CD4-positive, alpha-beta T cell treated with Interleukin-21 for 1 hour (primary cell): Measurements from ENCODE around the gene TMEM119.
"Not testable (repeated sequence)": the region's sequence is repeated elsewhere in the genome, so short reads cannot be mapped to it uniquely, and the experiment has no call there.

Experiments
- DNase-seq: peaks from one replicate; pipeline ENCODE4 v3.0.0-alpha.2; 2020

The TMEM119 gene

DNA sequence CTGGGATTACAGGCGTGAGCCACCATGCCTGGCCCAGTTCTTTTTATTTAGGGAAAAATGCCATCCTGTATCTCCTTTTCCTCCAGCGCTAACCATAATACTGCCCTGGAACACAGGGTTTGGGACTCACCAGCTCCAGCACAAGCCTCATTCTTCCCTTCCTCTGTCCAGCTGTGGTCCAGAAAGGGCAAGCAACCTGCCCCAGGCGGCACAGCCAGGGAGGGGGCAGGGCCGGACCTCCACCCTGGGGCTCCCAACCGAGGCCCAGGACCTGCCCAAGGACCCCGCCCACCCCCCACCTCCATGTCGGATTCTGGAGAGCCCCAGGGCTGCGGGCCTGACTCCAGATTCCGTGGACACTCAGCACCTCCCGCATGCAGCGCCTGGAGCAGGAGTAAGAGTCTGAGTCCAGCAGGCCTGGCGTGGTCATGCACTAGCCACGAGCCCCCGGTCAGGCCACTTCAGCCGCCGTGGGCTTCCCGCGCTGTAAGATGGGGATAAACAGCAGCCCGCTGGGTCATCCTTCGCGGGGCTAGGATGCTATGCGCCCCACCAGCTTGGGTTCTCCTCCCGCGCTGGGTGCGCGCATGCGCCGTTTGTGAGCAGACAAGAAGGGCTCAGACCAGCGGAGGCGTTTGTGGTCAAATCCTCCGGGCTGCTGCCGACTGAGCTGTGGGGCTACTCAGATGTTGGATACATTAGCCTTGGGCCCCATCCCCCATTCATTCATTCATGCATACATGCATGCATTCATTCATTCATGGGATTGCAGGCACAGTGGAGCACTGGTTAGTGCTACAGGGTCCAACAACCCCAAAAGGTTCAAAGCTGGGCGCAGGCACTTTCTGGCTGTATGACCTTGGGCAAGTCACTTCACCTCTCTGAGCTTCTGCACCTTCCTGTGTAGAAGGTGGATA lies 16.3 kb downstream of the TMEM119 start:
- no peak for DNase-seq

DNA sequence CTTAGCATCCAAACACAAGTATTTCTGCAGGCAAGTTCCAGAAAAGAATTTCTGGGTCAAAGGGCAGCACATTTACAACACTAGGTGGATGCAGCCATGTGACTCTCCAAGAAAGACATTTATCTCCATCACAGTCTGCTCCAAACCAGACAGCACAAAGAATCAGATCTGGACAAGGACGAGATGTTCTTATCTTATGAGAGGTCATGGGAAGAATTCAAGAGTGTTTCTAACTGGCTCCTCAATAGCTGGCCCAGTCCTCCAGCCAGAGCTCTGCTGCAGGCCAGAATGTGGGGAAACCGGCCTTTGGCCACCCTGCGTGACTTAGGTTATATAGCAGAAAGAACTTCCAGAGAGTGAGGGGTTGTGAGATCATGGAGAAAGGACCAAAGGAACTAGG lies 17.4 kb downstream of the TMEM119 start:
- DNase-seq, result no peak

DNA sequence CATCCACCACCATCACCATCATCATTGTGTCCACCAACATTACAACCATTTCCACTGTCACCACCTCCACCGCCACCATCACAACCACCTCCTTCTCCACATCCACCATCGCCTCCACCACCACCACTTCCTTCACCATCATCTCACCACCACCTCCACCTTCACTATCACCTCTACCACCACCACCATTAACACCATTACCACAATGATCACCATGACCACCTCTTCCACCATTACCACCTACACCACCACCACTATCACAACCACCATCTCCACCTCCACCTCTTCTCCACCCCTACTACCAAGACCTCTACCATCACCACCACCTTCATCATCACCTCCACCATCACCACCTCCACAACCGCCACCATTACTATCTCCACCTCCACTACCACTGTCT lies 19.1 kb downstream of the TMEM119 start:
- DNase-seq, result no peak

DNA sequence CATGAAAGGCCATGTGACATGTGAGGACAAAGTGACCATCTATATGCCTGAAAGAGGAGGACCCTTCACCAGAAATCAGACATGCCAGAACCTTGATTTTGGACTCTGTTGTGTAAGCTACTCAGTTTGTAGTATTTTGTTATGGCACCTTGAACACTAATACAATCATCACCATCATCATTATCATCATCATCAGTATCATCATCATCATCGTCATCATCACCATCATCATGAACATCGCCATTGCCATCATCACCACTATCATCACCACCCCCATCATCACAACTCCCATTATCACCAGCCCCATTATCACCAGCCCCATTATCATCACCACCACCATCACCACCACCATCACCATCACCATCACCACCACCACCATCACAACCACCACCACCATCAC lies 19.6 kb downstream of the TMEM119 start:
- no peak for DNase-seq

DNA sequence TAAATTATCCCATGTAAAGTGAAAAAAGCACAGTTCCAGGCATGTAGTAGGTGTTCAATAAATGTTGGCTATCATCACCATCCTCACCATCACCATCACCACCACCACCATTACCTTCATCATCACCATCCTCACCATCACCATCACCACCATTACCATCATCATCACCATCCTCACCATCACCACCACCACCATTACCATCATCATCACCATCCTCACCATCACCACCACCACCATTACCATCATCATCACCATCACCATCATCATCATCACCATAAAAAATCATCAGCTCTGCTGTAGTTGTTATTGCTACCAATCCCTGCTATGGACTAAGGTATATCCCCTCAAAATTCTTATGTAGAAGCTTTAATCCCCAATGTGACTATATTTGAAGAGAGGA lies 20.4 kb downstream of the TMEM119 start:
- DNase-seq, result no peak

DNA sequence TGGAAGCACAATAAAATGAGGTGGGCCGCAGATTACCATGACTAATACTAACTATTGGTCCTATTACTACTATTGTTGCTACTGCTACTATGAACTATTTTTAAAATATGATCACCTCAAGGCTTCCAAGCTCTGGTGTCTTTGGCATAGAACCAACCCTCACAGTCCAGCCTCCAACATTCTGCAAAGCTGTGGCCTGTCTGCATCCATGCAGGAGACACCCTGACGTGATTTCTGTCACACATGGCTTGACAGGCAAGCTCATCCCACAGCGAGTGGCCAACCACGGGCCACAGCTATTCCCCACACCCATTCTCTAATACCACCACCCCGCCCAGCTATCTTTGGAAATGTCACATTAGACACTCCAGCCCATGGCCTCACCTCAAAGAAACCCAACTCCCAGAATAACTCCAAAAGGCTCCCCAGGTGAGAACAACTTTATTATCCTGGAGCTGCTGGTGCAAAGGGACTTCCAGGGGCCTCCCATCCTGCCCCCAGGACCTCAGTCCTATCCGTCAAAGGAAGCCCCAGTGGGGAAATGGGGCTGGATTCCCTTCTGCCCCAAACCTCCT lies 21.1 kb downstream of the TMEM119 start:
- no peak for DNase-seq

DNA sequence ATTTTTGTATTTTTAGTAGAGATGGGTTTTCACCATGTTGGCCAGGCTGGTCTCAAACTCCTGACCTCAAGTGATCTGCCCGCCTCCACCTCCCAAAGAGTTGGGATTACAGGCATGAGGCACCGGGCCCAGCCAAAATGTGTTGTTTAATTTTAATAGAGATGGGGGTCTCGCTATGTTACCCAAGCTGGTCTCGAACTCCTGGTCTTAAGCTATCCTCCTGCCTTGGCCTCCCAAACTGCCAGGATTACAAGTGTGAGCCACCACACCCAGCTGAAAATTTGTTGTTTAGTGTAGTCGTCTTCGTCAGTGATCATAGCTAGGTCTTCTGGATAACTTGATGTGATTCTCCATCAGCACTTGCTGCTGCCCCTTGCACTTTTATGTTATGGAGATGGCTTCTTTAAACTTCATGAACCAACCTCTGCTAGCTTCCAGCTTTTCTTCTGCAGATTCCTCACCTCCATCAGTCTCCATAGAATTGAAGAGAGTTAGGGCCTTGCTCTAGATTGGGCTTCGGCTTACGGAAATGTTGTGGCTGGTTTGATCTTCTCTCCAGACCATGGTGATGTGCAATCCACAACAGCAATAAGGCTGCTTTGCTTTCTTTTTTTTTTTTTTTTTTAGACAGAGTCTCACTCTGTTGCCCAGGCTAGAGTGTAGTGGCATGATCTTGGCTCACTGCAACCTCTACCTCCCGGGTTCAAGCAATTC lies 22.5 kb downstream of the TMEM119 start:
- no peak for DNase-seq

DNA sequence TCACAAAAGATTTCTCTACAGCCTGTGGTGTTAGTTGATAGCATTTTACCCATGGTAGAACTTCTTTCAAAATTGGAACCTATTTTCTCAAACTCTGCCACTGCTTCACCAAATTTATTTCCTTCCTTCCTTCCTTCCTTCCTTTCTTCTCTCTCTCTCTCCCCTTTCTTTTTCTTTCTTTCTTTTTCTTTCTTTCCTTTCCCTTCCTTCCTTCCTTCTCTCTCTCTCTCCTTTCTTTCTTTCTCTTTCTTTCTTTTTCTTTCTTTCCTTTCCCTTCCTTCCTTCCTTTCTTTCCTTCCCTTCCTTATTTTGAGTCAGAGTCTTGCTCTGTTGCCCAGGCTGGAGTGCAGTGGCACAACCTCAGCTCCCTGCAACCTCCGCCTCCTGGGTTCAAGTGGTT lies 23.6 kb downstream of the TMEM119 start:
- DNase-seq, result not testable (repeated sequence)

DNA sequence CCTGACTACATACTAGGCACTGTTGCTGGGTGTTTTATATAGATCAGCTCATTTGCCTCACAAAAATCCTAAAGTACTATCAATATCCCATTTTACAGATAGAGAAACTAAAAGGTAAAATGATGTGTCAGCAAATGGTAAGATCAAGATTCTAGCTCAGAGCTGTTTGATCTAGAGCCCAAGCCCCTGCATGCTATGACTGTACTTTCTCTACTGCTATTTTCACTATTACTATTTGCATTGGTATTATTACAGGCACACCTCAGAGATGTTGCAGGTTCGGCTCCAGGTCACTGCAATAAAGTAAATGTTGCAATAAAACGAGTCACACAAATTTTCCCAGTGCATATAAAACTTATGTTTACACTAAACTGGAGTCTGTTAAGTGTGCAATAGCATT lies 24.6 kb downstream of the TMEM119 start:
- no peak for DNase-seq

DNA sequence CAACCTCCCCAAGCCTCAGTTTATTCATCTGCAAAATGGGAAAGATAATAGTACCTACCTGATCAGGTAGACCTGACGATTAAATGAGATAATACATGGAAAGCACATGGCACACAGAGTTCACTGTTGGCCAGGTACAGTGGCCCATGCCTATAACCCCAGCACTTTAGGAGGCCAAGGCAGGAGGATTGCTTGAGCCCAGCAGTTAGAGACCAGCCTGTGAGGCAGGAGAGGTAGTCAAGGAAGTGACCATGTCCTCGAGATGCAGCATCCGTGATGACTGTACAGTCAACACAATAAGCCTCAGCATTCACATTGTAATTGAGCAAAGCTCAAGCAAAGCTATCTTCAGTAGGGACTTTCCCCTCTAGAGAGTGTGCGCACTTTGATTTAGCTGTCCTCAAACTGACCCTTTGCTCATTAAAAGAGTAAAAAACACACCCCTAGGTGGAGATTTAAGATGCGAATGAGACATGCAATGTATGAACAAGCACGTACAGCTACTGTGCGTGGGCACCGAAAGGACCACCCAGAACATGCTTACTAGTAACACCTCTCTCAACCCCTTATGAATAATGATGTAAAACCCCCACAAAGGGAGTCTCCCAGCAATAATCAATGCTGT lies 25.6 kb downstream of the TMEM119 start:
- DNase-seq, result no peak

DNA sequence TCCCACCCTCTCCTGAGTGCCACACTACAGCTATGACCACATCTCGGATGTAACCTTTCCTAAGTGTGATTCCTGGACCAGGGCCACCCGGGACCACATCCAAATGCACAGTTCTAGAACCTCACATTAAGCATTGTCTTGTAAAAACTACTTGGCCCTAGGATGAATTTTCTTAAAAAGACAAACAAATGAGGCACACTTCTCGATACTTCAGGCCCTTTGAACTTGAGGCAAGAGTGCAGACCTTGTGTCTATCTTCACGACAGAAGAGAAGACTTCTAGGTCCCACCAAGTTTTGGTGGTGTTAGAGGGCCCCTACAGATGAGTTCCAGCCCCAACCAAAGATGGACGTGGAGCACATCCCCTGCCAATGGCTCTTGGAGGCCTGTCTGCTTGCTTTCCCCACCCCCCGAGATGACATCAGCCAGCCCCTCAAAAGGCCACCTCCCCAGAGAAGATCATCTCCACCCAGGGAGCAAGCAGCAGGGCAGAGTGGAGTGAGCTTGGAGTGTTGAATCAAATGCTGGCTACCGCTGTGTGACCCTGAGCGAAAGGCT lies 26.2 kb downstream of the TMEM119 start:
- DNase-seq, result no peak

DNA sequence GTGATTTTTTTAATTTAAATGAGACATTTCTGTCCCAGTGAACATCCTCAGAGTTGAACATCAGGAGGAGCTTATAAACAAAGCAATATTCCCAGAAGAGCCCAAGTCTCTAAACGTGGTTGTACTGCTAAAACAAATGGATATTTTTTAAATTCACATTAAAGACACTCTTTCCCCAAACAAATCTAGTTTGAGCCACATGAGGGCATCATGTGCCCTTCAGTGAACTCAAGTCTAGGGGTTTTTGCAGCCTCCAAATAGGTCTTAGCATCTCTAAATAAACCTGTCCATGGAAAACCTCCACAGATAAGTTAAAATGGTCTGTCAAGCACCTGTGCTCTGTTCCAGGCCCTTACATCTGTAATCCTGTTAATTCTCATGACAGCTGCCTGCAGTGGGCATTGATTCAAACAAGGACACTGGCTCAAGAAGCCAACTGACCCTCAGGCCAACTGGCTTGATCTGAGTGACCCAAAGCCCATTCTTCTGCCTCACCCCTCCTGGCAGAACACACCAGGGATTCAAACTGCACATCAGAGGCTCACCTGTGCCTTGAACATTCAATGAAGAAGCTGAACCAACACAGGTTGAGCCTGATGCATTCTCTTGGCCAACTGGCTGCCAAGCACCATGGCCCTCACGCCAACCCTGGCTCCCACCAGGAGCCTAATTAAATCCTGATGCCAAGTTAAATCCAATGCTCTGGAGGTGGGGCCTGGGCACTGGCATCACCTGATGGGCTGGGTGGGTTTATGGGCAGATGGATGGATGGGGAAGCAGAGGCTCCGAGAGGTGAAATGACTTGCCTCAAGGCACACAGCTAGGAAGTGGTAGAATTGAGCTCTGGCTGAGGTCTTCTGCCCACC lies 26.9 kb downstream of the TMEM119 start:
- DNase-seq, result no peak

DNA sequence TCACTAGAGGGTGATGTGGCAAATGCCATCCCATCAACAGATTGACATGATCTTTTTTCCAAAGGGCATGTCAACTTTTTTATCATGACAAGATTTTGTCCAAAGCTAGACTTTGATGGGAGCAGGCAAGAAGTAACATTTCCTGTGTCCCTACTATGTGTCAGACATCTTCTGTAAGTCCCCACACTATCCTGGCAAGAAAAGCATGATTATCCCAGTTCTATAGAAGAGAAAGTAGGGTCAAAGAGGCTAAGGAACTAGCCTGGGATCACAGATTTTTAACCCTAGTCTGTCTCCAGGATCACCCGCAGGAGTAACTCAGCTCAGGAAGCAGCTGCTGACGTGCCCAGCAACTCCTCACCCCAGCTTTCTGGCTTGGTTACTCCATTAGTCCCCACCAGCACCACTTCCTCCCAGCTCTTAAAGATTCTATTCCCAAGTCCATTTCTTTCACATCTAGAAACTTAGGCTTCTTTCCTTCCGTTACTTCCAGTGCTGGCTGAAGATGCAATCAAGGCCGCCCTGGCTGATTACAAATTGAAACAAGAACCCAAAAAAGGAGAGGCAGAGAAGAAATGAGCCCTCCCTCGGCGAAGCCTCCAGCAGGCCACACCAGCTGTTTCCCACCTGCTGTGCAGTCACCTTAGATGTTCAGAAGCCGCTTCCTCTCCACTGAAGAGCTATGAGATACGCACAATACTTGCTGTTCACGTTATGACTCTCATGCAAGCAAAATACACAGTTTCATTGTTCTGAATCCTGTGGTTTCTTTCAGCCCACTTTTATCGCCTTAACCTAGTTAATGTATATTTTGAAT lies 29.3 kb downstream of the TMEM119 start:
- peak; percentile 71 for DNase-seq

DNA sequence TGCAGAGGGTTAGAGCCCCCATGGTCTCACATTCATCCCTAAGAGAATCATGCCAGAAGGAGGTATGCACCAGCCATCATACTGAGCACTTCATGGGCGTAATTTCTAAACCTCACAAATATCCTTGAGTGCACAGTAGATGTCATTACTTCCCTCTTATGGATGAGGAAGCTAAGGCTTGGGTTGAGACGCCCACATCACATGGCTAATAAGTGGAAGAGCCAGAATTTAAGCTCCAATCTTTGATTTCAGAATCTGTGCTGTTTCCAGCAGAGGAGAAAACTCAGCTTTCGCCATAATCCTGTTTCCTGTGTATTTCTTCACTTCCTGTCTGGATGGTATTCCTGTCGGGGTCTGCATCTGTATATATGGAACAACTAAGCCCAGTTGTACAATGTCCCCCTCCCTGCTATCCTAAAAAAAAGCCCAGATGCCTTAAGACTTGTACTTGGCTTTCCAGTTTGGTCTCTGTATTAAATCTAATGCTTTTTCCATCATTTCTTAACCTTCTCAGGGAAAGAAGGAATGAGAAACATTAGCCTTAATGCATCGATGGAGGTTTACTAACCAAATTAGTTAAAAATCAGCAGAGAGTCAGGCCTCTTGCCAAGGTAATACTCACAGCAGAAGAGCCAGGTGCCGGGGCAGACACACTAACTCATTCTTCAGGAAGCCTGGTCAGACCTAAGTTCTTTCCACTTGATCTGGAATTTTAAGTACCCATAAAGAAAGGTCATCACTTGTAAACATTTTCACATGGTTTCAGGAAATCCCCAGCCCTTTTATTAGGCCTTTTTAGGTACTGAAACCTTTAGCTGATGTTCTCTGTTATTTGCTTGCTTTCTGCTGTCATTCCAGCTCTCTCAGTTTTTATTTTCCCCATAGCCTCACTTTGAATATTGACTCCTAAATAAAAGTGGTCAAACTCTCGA lies 30.2 kb downstream of the TMEM119 start:
- DNase-seq, result no peak

DNA sequence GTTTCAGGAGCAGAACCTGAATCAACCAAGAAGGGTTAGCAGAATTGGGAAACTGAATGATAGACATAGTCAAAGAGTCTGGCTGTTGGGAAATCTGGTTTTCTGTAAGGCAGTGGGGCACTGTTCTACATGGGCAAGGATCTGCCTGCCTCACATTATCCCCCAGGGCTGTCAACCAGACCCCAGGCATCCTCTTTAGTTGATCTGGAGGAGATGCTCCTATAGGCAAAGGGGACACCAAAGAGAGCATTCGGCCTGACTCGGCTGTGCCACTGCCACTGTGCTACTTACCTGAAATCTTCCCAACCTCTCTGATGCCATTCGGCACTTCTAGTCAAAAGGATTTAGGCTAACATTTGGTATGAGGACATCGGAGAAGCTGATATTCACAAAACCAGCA lies 31.4 kb downstream of the TMEM119 start:
- no peak for DNase-seq

DNA sequence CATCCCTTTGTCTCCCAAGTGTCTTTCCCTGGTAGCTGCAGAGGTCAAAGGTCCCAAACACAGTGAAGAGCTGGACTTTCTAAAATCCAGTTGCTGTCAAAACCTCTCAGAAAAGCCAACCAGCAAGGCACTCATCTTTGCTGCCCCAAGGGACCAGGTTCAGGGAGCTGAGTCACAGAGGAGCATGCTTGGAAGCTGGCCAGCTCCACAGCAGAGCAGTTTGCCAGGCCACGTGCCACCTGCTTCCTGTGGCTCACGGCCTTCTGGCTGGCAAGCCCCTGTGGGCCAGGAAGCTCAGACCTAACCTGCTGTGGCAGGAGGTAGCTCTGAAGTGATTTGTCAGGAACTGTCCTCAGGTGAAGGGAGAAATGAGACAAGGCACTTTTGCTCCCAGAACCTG lies 31.9 kb downstream of the TMEM119 start:
- peak; percentile 60 for DNase-seq

DNA sequence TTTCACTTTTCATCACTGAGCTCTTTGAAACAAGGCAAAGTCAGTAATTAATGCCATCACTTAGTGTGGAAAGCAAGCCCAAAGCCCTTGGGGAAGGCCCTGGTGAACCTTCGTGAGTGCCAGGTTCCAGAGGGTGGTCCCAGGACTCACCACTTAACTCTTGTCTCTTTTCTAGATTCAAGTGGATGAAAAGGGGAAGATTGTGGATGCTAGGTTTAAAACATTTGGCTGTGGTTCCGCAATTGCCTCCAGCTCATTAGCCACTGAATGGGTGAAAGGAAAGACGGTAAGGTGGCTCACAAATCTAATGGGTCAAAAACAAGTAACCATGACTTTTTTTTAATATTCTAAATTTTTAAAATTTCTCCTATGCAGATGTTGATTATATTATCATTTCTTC lies 32.7 kb downstream of the TMEM119 start:
- no peak for DNase-seq

DNA sequence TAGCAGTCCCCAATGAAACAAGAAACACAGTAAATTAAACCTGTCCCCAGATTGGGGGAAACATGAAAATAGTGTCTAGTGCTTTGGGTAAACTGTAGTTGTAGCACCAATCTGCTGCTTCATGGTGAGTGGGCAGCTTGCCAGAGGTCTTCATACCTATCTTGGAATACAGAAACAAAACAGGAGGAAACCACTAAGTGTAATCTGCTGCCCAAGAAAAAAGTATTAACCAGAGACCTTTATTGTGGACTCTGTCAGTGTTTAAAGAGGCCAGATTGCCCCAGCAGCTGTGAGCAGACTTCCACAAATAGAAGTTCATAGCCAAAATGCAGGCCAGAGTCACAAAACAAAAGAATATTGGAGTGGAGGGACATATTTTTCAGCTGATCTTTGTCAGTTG lies 33.2 kb downstream of the TMEM119 start:
- DNase-seq, result no peak

DNA sequence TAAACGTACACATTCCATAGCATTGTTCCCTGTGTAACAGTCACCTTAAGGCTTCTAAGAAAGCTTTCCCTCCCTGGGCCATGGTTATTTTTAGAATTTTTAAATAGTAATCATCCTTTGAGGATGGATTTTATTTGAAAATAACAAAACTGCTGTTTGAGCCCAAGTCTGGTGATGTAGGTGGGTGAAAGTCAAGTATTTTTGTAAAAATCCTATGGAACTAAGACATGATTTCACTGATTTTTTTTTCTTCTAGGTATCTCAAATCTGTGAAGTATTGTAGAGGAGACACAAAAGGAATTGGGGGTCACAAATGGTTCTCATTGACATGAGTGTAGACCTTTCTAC lies 34.1 kb downstream of the TMEM119 start:
- DNase-seq, result no peak

DNA sequence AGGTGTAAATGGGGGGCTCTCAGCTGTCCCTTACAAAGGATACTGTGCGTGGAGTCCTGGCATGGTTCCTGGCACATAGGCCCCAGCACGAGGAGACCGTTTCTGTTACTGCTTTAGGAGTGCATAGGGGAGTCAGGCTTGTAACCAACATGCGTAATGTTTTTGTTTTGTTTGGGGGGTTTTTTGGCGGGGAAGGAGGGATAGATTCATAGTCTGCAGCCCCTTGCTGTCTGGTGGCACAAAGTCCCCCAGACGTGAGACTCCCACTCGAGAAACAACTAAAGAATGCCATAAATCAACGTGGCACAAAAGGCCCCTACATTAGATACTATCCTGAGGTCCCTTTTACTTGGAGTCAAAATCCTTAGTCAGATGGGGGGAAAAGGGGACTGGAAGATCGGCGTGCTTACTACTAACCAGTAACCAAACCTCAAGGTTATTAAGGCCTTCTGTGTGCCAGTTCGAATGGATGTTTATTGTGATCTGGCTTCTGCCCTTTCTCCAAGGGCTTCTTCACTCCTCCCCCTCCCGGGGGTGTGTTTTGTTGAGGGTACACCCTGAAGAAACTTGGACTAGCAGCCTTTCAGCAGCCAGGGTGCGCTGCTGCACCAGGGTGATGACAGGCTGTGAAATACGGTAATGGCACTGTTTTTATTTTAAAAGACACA lies 34.6 kb downstream of the TMEM119 start:
- peak; percentile 91 for DNase-seq
